IPS-18a (cell line): ENCODE results near the gene REEP3.
"Not testable (repeated sequence)": the region's sequence is repeated elsewhere in the genome, so short reads cannot be mapped to it uniquely, and the experiment has no call there.

ENCODE experiments used
- H3K27ac ChIP-seq: one replicate; pipeline ENCODE4 v1.5.1; 2013; ENCODE audit warnings: low read length
- H3K27me3 ChIP-seq: one replicate; pipeline ENCODE4 v1.6.1; 2013; ENCODE audit warnings: mild to moderate bottlenecking, low read length; ENCODE audit not compliant: control insufficient read depth, insufficient read depth
- H3K36me3 ChIP-seq: one replicate; pipeline ENCODE4 v1.6.1; 2013; ENCODE audit warnings: low read depth, low read length; ENCODE audit not compliant: control insufficient read depth
- H3K4me1 ChIP-seq: one replicate; pipeline ENCODE4 v1.6.1; 2013; ENCODE audit warnings: low read depth, low read length; ENCODE audit not compliant: control insufficient read depth
- H3K4me3 ChIP-seq: one replicate; pipeline ENCODE4 v1.5.1; 2013; ENCODE audit warnings: low read length
- H3K9ac ChIP-seq: one replicate; pipeline ENCODE4 v1.6.1; 2013; ENCODE audit warnings: mild to moderate bottlenecking, low read length, moderate library complexity
- H3K9me3 ChIP-seq: one replicate; pipeline ENCODE4 v1.6.1; 2013; ENCODE audit warnings: low read depth, low read length; ENCODE audit not compliant: control insufficient read depth

Gene REEP3

GRCh38 chr10:63661347-63661746 is 140.1 kb downstream of the REEP3 start:
- no peaks in the 10 kb centered on the region for H3K9me3 ChIP-seq
- H3K27me3 ChIP-seq = no peaks in the 10 kb centered on the region
- H3K4me3 ChIP-seq = no peak overlapping the region
- H3K27ac ChIP-seq = no peak overlapping the region
- peaks cover 7% of the 10 kb centered on the region for H3K4me1 ChIP-seq
- H3K36me3 ChIP-seq = no peaks in the 10 kb centered on the region
- no peak overlapping the region for H3K9ac ChIP-seq

- no peak overlapping the region for H3K27ac ChIP-seq
- H3K4me1 ChIP-seq = peaks cover 11% of the 10 kb centered on the region
- H3K4me3 ChIP-seq = no peak overlapping the region
- H3K27me3 ChIP-seq = no peaks in the 10 kb centered on the region
- H3K36me3 ChIP-seq = no peaks in the 10 kb centered on the region
- H3K9me3 ChIP-seq = no peaks in the 10 kb centered on the region
- no peak overlapping the region for H3K9ac ChIP-seq
These were observed 143.2 kb downstream of the REEP3 start for GRCh38 chr10:63664341-63664885.

- not testable (repeated sequence) for H3K36me3 ChIP-seq, H3K27ac ChIP-seq, H3K9ac ChIP-seq, H3K9me3 ChIP-seq, H3K4me3 ChIP-seq, H3K27me3 ChIP-seq
- peaks cover 14% of the 10 kb centered on the region for H3K4me1 ChIP-seq
These were observed 143.9 kb downstream of the REEP3 start for GRCh38 chr10:63665006-63665580.

- no peaks in the 10 kb centered on the region for H3K36me3 ChIP-seq
- peaks cover 20% of the 10 kb centered on the region for H3K4me1 ChIP-seq
- no peaks in the 10 kb centered on the region for H3K27me3 ChIP-seq
These were observed 144.5 kb downstream of the REEP3 start for GRCh38 chr10:63665670-63666134.

GRCh38 chr10:63666836-63667383 is 145.7 kb downstream of the REEP3 start:
- peaks cover 32% of the 10 kb centered on the region for H3K4me1 ChIP-seq
- H3K9me3 ChIP-seq = no peaks in the 10 kb centered on the region
- H3K36me3 ChIP-seq = no peaks in the 10 kb centered on the region
- H3K27ac ChIP-seq = no peak overlapping the region
- H3K4me3 ChIP-seq = no peak overlapping the region
- no peaks in the 10 kb centered on the region for H3K27me3 ChIP-seq
- H3K9ac ChIP-seq = no peak overlapping the region

More at GRCh38 chr10:63665670-63666134, 144.5 kb downstream of the REEP3 start:
- no peak overlapping the region for H3K4me3 ChIP-seq
- no peak overlapping the region for H3K27ac ChIP-seq
- H3K9ac ChIP-seq = no peak overlapping the region
- H3K9me3 ChIP-seq = no peaks in the 10 kb centered on the region

- H3K27ac ChIP-seq = no peak overlapping the region
- no peak overlapping the region for H3K9ac ChIP-seq
- H3K4me1 ChIP-seq = peaks cover 41% of the 10 kb centered on the region
- H3K27me3 ChIP-seq = no peaks in the 10 kb centered on the region
- no peaks in the 10 kb centered on the region for H3K9me3 ChIP-seq
- H3K4me3 ChIP-seq = no peak overlapping the region
- no peaks in the 10 kb centered on the region for H3K36me3 ChIP-seq
These were observed 146.6 kb downstream of the REEP3 start for GRCh38 chr10:63667596-63668480.

GRCh38 chr10:63670291-63670898 is 149.2 kb downstream of the REEP3 start:
- Histone ChIP-seq H3K4me3 (peak overlapping the region; percentile 1), H3K9ac (no peak overlapping the region), H3K27me3 (no peaks in the 10 kb centered on the region), H3K36me3 (no peaks in the 10 kb centered on the region), H3K4me1 (peaks cover 38% of the 10 kb centered on the region), H3K9me3 (no peaks in the 10 kb centered on the region), H3K27ac (peak overlapping the region; percentile 17)

- Histone ChIP-seq H3K27ac (peak overlapping the region; percentile 48), H3K9me3 (no peaks in the 10 kb centered on the region), H3K36me3 (no peaks in the 10 kb centered on the region), H3K27me3 (no peaks in the 10 kb centered on the region), H3K9ac (peak overlapping the region; percentile 7), H3K4me1 (peaks cover 34% of the 10 kb centered on the region), H3K4me3 (no peak overlapping the region)
These were observed 150.2 kb downstream of the REEP3 start for GRCh38 chr10:63671317-63671937.

- Histone ChIP-seq H3K36me3 (no peaks in the 10 kb centered on the region), H3K27me3 (no peaks in the 10 kb centered on the region), H3K27ac (no peak overlapping the region), H3K4me3 (no peak overlapping the region), H3K4me1 (peaks cover 30% of the 10 kb centered on the region), H3K9ac (no peak overlapping the region), H3K9me3 (no peaks in the 10 kb centered on the region)
These were observed 151.3 kb downstream of the REEP3 start for GRCh38 chr10:63672491-63672890.

GRCh38 chr10:63673246-63673645 is 152.0 kb downstream of the REEP3 start:
- H3K27ac ChIP-seq = no peak overlapping the region

GRCh38 chr10:63673846-63674245 is 152.6 kb downstream of the REEP3 start:
- Histone ChIP-seq H3K27me3 (no peaks in the 10 kb centered on the region), H3K36me3 (no peaks in the 10 kb centered on the region), H3K9me3 (no peaks in the 10 kb centered on the region), H3K4me1 (peaks cover 30% of the 10 kb centered on the region), H3K9ac (no peak overlapping the region), H3K4me3 (no peak overlapping the region), H3K27ac (no peak overlapping the region)

More at GRCh38 chr10:63673246-63673645, 152.0 kb downstream of the REEP3 start:
- peaks cover 30% of the 10 kb centered on the region for H3K4me1 ChIP-seq
- H3K27me3 ChIP-seq = no peaks in the 10 kb centered on the region
- no peaks in the 10 kb centered on the region for H3K36me3 ChIP-seq
- no peaks in the 10 kb centered on the region for H3K9me3 ChIP-seq
- no peak overlapping the region for H3K9ac ChIP-seq
- no peak overlapping the region for H3K4me3 ChIP-seq
